Gastrocnemius medialis (tissue), 4 donors: ENCODE results near the gene FKBP8.

Experiments
- POLR2A ChIP-seq, 2 donors: fragments of 450-650 bp; IDR thresholded peaks; one replicate each; pipeline ENCODE4 v1.6.1; 2017; ENCODE audit warnings: antibody characterized with exemption in 2 of 2, mild to moderate bottlenecking in 2 of 2, moderate library complexity in 2 of 2
- TF ChIP-seq, protein P1 (sequence below), 5 experiments: fragments of 450-650 bp in 3 of 5; fragments of 200-600 bp in 2 of 5; sonication (generic) in 2 of 5; IDR thresholded peaks in 4 of 5; conservative IDR thresholded peaks in 1 of 5; 1 replicate in 4 of 5; 2 replicates in 1 of 5; pipeline ENCODE4 v1.5.1; 2016 to 2019; ENCODE audit warnings: antibody characterized with exemption in 5 of 5, mild to moderate bottlenecking in 3 of 5, moderate library complexity in 3 of 5

DNA sequence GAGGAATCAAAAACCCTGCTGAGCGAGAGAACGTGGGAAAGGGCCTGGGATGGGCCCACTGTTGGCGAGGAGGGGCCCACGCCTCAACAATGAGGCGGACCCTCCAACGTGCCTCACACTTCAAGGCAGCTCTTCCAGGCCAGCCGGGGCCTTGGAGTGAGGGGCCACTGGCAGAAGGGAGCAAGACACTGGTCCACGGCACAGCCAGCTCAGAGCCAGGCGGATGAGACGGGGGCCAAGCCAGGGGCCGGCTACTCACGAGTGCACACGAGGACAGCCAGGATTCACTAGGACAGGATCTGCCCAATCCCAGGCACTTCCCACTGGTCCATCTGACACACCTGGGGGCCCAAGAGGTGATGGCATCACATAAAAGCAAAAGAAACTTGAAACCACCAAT is 42.0 kb downstream of the FKBP8 start:
- TF ChIP-seq, protein P1, sequence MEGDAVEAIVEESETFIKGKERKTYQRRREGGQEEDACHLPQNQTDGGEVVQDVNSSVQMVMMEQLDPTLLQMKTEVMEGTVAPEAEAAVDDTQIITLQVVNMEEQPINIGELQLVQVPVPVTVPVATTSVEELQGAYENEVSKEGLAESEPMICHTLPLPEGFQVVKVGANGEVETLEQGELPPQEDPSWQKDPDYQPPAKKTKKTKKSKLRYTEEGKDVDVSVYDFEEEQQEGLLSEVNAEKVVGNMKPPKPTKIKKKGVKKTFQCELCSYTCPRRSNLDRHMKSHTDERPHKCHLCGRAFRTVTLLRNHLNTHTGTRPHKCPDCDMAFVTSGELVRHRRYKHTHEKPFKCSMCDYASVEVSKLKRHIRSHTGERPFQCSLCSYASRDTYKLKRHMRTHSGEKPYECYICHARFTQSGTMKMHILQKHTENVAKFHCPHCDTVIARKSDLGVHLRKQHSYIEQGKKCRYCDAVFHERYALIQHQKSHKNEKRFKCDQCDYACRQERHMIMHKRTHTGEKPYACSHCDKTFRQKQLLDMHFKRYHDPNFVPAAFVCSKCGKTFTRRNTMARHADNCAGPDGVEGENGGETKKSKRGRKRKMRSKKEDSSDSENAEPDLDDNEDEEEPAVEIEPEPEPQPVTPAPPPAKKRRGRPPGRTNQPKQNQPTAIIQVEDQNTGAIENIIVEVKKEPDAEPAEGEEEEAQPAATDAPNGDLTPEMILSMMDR (IDR thresholded peaks at IDR 0.05 in 4 of 5, conservative IDR thresholded peaks at IDR 0.05 in 1 of 5), result no peak
- no peak for TF ChIP-seq POLR2A (IDR thresholded peaks at IDR 0.05)
